T1000 (cell line): ENCODE data around the gene TBXT.
"Not testable (repeated sequence)": the region's sequence is repeated elsewhere in the genome, so short reads cannot be mapped to it uniquely, and the experiment has no call there.

Experiments used
- DNase-seq: peaks from one replicate; lab custom pipeline; 2025; ENCODE audit warnings: mixed read lengths; lab: John Stamatoyannopoulos, UW

TBXT gene, protein sequence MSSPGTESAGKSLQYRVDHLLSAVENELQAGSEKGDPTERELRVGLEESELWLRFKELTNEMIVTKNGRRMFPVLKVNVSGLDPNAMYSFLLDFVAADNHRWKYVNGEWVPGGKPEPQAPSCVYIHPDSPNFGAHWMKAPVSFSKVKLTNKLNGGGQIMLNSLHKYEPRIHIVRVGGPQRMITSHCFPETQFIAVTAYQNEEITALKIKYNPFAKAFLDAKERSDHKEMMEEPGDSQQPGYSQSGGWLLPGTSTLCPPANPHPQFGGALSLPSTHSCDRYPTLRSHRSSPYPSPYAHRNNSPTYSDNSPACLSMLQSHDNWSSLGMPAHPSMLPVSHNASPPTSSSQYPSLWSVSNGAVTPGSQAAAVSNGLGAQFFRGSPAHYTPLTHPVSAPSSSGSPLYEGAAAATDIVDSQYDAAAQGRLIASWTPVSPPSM

DNA sequence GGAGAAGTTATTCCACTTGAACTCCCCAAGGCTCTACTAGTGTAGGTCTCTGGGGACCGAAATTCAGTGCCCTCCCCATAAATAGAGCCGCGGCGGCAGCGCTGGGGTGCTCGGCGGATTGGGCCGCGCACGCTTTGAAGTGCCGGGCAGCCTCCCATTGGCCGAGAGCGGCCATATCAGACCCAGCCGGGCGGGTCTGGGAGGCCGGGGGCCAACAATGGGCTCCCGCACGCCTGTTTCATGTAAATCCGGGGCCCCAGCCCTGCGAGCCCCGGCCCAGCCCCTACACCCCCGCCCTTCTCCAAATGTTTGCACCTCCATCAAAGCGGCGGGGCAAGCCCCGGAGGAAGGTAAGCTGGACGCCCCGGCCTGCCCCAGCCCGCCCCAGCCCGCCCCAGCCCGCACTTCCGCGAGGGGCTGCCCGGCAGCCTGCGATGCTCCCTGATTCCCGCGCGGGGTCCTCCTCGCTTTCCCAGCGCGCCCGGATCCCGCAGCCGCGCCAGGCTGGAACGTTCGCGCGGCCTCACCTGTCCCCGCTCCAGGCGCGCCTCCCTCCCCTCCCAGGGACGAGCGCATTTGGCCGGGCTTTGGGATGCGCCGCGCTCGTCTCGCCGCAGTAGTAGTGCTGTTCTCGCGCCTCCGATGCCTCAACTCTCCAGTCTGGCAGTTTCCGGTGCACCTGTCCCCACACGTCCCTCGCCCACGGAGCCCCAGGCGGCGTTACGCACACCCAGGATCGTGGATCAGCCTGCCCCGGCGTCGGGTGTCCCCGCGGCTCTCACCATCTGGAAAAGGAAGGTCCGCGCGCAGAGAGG, at the start of gene TBXT:
Gene TBXT, minus strand, starts transcription at position 51 of the 815 bp plus-strand sequence. CDS start 260 bp downstream, outside the sequence.
- DNase-seq = no peak

DNA sequence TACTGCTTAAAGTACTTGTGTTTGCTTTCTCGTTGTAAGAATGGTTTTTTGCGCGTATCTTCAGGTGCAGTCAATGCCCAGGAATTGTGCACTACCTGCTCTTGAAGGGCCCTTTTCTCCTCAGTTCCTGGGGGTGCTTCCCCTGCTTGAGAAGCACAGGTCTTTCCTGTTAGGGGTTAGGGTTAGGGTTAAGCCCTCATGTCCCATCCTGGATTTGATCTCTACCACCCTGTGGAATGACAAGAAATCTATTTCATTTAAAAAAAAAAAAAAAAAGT, 39.6 kb upstream of the TBXT start:
- no peak for DNase-seq

DNA sequence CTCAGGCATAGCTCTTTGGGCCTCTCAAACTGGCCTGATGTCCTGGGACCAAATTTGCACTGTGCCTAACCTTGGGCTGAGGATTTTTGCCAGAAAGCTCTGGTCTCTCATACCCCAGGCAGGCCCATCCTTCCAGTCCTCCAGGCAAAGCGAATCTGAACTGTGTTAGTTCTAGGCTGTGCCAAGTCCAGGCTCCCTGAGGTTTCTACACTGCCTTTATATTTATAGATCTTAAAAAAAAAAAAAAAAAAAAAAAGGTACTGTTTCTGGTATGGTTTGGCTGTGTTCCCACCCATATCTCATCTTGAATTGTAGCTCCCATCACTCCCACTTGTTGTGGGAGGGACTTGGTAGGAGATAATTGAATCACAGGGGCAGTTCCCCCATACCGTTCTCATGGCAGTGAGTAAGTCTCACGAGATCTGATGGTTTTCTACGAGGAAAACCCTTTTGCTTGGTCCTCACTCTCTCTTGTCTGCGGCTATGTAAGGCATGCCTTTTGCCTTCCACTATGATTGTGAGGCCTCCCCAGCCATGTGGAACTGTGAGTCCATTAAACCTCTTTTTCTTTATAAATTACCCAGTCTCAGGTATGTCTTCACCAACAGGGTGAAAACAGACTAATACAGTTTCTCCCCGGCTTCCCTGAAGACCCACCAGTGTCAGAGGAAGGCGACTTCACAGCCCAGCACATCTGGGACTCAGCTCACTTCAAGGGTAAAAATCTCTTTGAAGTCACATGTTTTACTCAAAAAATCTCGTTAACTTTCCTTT, 39.0 kb upstream of the TBXT start:
- DNase-seq = no peak

DNA sequence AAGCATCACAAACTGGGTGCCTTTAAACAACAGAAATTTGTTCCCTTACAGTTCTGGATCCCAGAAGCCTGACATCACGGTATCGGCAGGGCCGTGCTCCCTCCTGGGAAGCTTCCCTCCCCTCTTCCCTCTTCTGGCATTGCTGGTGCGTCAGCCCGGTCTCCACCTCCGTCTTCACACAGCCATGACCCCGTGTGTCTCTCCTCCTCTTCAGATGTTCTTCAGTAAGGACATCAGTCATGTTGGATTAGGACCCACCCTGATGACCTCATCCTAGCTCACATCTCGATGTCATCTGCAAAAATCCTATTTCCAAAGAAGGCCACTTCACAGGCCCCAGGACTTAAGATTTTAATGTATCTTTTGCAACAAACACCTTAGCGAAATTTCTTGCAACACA, 38.4 kb upstream of the TBXT start:
- DNase-seq = no peak

- no peak for DNase-seq
Measured at GRCh38 chr6:166204852-166205650, 37.4 kb upstream of the TBXT start.

DNA sequence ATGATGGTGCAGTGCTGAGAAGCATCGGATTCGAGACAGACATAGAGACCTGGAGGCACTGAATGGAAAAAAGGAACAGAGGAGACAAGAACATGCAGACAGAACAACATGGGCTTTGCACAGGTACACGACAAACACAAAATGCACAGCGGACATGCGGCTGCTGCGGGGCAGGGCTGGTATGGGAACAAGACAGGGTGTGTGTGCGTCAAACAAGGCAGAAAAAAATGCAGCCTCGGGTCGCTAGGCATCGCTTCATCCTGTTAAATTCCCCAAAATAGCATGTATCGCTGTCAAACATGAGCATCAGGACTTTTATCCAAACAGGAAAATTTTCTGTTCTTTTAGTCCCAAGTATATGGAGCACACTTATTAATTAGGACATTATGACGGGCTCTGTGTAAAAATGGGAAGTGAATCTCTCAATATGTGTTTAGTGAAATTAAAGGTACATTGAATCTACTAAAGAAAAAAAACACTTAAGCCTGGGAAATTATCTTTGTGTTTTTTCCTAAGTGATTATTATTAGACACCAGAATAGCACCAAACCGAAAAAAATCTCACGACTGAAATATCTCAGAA, 36.1 kb upstream of the TBXT start:
- no peak for DNase-seq

GRCh38 chr6:166203003-166203640, 35.5 kb upstream of the TBXT start:
- DNase-seq = no peak

- no peak for DNase-seq
Measured at GRCh38 chr6:166202321-166202733, 34.7 kb upstream of the TBXT start.

GRCh38 chr6:166201878-166202277, 34.2 kb upstream of the TBXT start:
- no peak for DNase-seq

GRCh38 chr6:166197361-166197760, 29.7 kb upstream of the TBXT start:
- DNase-seq = no peak

DNA sequence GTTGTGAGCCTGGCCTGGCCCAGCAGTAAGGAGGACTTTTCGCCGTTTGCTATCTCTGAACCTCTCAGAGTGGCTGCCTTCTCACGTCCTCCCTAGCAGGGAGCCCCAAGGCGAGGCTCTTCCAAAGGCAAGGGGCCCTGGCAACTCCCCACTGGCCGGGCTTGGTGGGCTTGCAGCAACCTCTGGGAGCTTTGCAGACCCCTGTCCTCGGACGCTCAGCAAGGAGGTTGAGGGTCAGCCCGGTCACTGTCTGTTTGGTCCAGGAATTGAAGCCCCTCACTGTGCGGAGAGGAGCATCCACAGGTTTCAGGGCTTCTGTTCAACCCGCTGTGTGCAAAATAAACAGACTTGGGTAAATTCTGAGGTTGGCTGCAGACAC, 28.2 kb upstream of the TBXT start:
- no peak for DNase-seq

- DNase-seq = no peak
Measured at GRCh38 chr6:166194914-166195859, 27.5 kb upstream of the TBXT start.

- DNase-seq = no peak
Measured at GRCh38 chr6:166192557-166192956, 24.9 kb upstream of the TBXT start.

DNA sequence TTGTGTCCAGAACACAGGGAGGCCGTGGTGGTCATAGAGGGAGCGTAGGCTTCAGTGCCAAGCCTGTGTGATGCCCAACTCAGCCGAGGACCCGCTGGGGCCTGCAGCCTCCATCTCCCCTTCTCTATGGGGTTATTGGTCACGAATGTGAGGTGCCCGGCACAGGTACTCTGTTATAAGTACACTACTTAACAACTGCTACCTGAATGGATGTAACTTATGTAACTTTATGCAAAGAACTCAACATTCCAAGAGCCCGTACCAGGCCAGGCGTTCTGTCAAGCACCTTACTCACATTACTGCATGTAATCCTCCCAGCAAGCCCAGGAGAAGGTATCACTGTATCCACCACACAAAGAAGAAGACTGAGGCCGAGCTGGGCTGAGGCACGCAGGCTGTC, 24.5 kb upstream of the TBXT start:
- no peak for DNase-seq

DNA sequence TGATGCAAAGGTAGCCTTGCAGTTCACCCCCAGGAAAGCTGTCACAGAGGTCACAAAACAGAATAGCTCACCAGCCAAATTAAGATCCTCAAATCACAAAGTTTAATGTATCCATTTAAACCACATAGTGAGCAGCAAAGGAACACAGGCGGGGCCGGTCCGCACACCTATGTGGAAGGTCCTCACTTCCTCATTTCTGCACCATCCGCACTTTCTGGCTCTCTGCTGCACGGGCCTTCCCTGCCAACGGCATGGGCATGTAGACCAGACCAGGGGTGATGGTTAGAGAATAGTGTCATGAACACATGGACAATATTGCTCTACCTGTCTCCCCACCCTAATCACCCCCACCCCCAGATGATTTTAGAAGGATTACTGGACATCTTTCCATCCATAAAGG, 12.1 kb upstream of the TBXT start:
- no peak for DNase-seq

DNA sequence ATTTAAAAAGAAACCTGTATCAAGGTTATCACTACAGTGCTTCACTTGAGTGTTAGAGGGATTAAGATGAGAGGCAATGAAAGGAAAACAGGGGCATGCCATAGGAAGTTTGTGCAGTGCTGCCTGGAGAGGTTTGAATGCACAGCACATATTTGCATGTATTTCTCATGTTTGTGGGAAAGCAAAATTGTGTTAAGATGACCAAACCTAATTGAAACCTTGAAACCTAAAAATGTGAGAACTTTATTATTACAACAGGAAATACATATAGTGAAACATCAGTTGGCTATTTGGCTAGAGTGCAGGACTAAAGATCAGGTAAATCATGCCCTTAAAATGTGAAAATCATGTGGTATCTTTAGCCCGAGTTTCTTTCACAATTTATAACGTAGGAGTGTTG, 8.5 kb upstream of the TBXT start:
- DNase-seq = no peak

- not testable (repeated sequence) for DNase-seq
Measured at GRCh38 chr6:166175093-166175492, 7.4 kb upstream of the TBXT start.

DNA sequence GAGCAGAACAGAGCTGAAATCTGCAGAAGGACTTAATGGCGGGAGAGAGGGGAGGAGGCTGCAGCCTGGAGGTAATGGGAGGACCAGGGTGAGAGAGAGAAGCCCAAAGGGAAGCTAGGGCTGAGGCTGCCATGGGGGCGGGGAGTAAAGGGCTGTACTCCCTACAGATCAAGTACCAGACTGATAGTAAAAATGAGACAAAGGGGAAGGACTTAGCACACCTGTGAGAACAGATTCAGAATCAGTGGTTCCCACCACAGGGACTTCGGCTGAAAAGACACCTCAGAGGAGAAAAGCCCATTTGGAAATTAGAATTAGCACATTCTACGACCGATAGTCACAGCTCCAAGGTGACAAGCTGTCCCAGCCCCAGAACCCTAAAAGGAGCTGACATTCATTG, 6.4 kb upstream of the TBXT start:
- no peak for DNase-seq

GRCh38 chr6:166173281-166173951, 5.8 kb upstream of the TBXT start:
- no peak for DNase-seq
